Medulla oblongata (tissue), 1 donor: ENCODE measurements around the gene YES1.
"Not testable (repeated sequence)": the region's sequence is repeated elsewhere in the genome, so short reads cannot be mapped to it uniquely, and the experiment has no call there.

Source experiments
- DNase-seq: peaks from one replicate; pipeline ENCODE4 v3.0.0-alpha.2; 2015; ENCODE audit errors: extremely low spot score

The YES1 gene

GRCh38 chr18:683531-683930, 128.5 kb downstream of the YES1 start:
- DNase-seq = no peak

- no peak for DNase-seq
These were observed 129.2 kb downstream of the YES1 start for GRCh38 chr18:682833-683232.

DNA sequence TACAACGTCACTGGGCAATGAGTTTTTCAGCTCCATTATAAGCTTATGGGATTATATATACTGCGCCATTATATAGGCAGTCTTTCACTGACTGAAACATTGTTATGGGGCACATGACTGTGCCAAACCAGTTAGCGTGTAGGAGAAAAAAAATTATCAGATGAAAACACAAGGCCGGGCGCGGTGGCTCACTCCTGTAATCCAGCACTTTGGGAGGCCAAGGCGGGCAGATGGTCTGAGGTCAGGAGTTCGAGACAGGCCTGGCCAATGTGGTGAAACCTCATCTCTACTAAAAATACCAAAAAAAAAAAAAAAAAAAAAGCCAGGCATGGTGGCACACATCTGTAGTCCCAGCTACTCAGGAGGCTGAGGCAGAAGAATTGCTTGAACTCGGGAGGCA, 129.6 kb downstream of the YES1 start:
- DNase-seq = not testable (repeated sequence)

GRCh38 chr18:681985-682384, 130.1 kb downstream of the YES1 start:
- no peak for DNase-seq

DNA sequence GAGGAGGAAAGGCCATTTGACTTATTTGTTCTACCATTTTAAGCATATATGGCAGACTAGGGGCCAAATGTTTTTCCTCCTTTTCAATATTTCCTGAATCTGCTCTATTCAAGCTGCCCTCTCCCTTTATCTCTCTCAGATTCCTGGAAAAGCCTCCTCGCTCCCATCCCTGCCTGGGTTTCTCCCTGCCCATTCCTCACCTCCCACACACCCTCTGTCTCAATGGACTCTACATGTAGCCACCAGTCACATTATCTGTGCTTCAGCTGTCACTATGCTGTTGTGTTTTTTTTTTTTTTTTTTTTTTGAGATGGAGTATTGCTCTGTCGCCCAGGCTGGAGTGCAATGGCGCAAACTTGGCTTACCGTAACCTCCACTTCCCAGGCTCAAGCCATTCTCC, 131.7 kb downstream of the YES1 start:
- DNase-seq = no peak

GRCh38 chr18:679516-679915, 132.5 kb downstream of the YES1 start:
- DNase-seq = no peak

- DNase-seq = no peak
These were observed 133.4 kb downstream of the YES1 start for GRCh38 chr18:678482-679182.

GRCh38 chr18:677951-678381, 134.1 kb downstream of the YES1 start:
- no peak for DNase-seq

DNA sequence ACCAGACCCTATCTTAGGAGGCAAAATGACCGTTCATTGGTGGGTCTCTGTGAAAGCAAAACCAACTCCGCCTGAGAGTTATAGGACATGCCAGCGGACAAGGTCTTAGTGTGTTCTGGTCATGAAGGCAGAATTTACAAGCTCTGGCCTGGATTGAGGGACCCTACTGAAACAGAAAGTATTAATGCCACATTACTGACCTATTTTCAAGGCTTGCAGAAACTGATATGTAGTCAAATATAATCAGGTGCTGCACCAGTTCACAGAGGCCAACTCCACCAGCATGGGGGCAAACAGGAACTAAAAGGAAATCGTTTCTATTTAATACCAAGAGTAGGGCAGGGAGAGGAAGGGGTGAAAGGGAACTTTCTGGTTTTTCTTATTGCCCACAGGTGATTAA, 134.9 kb downstream of the YES1 start:
- no peak for DNase-seq

GRCh38 chr18:676736-677135, 135.3 kb downstream of the YES1 start:
- no peak for DNase-seq

DNA sequence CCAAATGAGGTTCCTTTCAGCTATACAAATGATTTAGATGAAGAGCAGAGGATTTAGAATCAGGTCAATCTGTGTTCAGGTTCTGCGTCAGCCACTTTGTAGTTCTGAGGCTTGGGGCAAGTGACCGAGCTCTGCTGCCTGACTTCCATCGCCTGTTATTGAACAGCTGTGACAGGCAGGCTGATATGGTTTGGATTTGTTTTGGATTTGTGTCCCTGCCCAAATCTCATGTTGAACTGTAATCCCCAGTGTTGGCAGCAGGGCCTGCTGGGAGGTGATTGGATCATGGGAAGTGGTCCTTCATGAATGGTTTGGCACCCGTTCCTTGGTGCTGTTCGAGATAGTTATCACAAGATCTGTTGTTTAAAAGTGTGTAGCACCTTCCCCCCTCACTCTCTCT, 136.0 kb downstream of the YES1 start:
- no peak for DNase-seq

DNA sequence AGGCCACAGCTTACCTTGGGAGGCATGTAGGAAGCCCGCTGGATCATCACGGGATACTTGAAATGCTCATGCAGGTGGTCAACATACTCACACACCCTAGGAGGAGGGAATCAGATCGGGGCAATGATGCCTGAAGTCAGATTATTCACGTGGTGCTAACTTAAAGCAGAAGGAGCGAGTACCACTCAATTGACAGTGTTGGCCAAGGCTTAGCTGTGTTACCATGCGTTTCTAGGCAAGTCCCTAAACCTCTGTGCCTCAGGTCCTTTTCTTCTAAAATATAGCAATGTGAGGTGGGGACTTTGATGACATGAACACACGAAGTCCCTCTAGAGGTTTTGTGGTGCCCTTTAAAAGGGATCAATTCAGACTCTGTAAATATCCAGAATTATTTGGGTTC, 136.7 kb downstream of the YES1 start:
- DNase-seq = no peak

DNA sequence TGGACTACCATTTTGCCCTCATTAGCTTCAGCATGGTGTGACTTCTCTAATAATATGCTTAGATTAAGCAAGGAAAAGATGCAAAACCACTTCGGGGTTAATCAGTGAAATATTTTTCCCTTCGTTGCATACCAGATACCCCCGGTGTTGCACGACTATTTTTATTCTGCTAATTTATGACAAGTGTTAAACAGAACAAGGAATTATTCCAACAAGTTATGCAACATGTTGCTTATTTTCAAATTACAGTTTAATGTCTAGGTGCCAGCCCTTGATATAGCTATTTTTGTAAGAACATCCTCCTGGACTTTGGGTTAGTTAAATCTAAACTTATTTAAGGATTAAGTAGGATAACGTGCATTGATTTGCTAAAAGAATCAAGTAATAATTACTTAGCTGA, 138.3 kb downstream of the YES1 start:
- DNase-seq = no peak

DNA sequence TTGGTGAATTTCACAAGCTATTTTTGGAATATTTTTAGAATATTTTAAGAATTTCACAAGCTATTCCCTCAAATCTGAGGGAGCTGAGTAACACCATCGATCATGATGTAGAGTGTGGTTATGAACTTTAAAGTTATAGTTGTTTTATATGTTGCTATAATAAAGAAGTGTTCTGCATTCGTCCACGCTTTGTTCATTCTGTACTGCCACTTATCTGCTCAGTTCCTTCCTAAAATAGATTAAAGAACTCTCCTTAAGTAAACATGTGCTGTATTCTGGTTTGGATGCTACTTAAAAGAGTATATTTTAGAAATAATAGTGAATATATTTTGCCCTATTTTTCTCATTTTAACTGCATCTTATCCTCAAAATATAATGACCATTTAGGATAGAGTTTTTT, 138.7 kb downstream of the YES1 start:
- DNase-seq = no peak
